Activated naive CD4-positive, alpha-beta T cell treated with anti-CD3 and anti-CD28 coated beads, Interleukin-2, amount 50 U/mL, for 24 hours (primary cell): Measurements from ENCODE around the gene CLEC16A.
"Not testable (repeated sequence)": the region's sequence is repeated elsewhere in the genome, so short reads cannot be mapped to it uniquely, and the experiment has no call there.

ENCODE experiments used
- H3K27ac Mint-ChIP-seq: one replicate; pipeline ENCODE4 v1.8.0; 2021; ENCODE audit warnings: mild to moderate bottlenecking, mixed read lengths
- H3K27me3 Mint-ChIP-seq: one replicate; pipeline ENCODE4 v1.8.0; 2021; ENCODE audit warnings: mixed read lengths
- H3K36me3 Mint-ChIP-seq: one replicate; pipeline ENCODE4 v1.8.0; 2021; ENCODE audit warnings: mixed read lengths
- H3K4me1 Mint-ChIP-seq: one replicate; pipeline ENCODE4 v1.8.0; 2021; ENCODE audit warnings: mixed read lengths
- H3K4me3 Mint-ChIP-seq: one replicate; pipeline ENCODE4 v1.8.0; 2021; ENCODE audit warnings: mild to moderate bottlenecking, mixed read lengths
- H3K9me3 Mint-ChIP-seq: one replicate; pipeline ENCODE4 v1.8.0; 2021; ENCODE audit warnings: mixed read lengths

Gene CLEC16A

DNA sequence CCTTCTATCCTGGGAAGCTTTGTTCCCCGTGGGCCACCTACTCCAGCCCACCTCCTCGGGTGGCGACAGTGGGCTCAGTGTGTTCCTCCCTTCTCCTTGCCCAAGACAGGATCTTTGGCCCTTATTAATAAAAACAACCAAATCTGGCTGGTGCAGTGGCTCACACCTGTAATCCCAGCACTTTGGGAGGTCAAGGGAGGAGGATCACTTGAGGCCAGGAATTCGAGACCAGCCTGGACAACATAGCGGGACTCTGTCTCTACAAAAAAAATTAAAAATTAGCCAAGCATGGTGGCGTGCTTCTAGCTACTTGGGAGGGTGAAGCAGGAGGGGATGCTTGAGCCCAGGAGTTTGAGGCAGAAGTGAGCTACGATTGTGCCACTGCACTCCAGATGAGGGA, 269.4 kb downstream of the CLEC16A start:
- no peaks in the 10 kb centered on the region for H3K9me3 Mint-ChIP-seq
- H3K4me3 Mint-ChIP-seq: no peak overlapping the region
- no peak overlapping the region for H3K27ac Mint-ChIP-seq

GRCh38 chr16:11215935-11216556, 271.7 kb downstream of the CLEC16A start:
- Mint-ChIP-seq H3K4me1 (peaks cover 4% of the 10 kb centered on the region), H3K9me3 (no peaks in the 10 kb centered on the region), H3K27ac (no peak overlapping the region), H3K27me3 (no peaks in the 10 kb centered on the region), H3K4me3 (no peak overlapping the region), H3K36me3 (peaks cover 8% of the 10 kb centered on the region)

More for the DNA sequence above, 269.4 kb downstream of the CLEC16A start:
- Mint-ChIP-seq H3K27me3 (no peaks in the 10 kb centered on the region), H3K36me3 (peaks cover 8% of the 10 kb centered on the region), H3K4me1 (peaks cover 3% of the 10 kb centered on the region)

DNA sequence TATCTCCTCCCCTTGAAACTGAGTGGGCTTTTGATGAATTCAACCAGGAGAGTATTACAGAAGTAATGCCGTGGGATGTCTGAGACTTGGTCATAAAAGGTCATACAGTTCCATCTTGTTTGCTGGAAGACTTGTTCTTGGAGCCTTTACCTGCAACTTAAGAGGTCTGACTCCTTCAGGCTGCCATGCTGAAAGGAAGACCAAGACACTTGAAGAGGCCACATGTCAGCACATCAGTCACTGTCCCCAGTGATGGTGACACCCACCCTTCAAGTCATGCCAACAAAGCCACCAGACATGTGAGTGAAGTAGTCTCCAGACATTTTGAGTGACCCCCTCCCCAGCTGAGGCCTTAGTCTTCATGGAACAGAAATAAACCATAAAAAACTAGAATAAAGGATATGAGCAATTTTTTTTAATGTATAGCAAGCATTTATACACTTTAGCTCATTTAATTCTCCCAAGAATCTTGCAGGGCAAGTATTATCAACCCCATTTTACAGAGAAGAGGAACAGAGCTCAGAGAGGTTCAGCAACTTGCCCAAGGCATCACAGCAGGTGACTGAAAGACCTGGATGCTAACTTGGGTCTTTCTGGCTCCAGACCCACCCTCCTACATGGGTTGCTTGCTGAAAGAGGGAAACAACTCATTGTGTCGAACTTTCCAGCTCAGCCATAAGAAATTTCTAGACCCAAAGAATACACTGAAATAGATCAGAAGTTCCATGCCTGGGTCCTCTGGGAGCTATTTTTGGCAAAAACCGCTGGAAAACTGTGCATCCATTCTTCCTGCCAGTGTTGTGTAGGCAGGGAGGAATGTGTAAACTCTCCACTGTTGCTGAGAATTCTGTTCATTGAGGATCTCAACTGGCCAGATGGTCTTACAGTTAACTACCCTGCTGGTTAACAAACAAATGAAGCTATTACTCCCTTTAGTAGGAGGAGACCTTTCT, 273.6 kb downstream of the CLEC16A start:
- Mint-ChIP-seq H3K4me1 (peaks cover 9% of the 10 kb centered on the region), H3K9me3 (no peaks in the 10 kb centered on the region), H3K27ac (no peak overlapping the region), H3K36me3 (peaks cover 8% of the 10 kb centered on the region), H3K27me3 (no peaks in the 10 kb centered on the region), H3K4me3 (no peak overlapping the region)

GRCh38 chr16:11218604-11218962, 274.2 kb downstream of the CLEC16A start:
- Mint-ChIP-seq H3K9me3 (no peaks in the 10 kb centered on the region), H3K36me3 (peaks cover 8% of the 10 kb centered on the region), H3K27ac (no peak overlapping the region), H3K4me1 (peaks cover 12% of the 10 kb centered on the region), H3K27me3 (no peaks in the 10 kb centered on the region), H3K4me3 (no peak overlapping the region)

- no peak overlapping the region for H3K27ac Mint-ChIP-seq
- no peaks in the 10 kb centered on the region for H3K9me3 Mint-ChIP-seq
- peaks cover 8% of the 10 kb centered on the region for H3K36me3 Mint-ChIP-seq
- H3K27me3 Mint-ChIP-seq: no peaks in the 10 kb centered on the region
- no peak overlapping the region for H3K4me3 Mint-ChIP-seq
- peaks cover 16% of the 10 kb centered on the region for H3K4me1 Mint-ChIP-seq
Measured at GRCh38 chr16:11219178-11219577, 274.8 kb downstream of the CLEC16A start.

- H3K27ac Mint-ChIP-seq, H3K4me3 Mint-ChIP-seq, H3K36me3 Mint-ChIP-seq, H3K27me3 Mint-ChIP-seq, H3K9me3 Mint-ChIP-seq: not testable (repeated sequence)
- H3K4me1 Mint-ChIP-seq: peaks cover 30% of the 10 kb centered on the region
Measured at GRCh38 chr16:11220507-11220906, 276.1 kb downstream of the CLEC16A start.

GRCh38 chr16:11224096-11224893, 279.9 kb downstream of the CLEC16A start:
- Mint-ChIP-seq H3K27ac (peak overlapping the region; percentile 99), H3K36me3 (no peaks in the 10 kb centered on the region), H3K27me3 (no peaks in the 10 kb centered on the region), H3K4me1 (peaks cover 52% of the 10 kb centered on the region), H3K9me3 (no peaks in the 10 kb centered on the region), H3K4me3 (peak overlapping the region; percentile 83)

DNA sequence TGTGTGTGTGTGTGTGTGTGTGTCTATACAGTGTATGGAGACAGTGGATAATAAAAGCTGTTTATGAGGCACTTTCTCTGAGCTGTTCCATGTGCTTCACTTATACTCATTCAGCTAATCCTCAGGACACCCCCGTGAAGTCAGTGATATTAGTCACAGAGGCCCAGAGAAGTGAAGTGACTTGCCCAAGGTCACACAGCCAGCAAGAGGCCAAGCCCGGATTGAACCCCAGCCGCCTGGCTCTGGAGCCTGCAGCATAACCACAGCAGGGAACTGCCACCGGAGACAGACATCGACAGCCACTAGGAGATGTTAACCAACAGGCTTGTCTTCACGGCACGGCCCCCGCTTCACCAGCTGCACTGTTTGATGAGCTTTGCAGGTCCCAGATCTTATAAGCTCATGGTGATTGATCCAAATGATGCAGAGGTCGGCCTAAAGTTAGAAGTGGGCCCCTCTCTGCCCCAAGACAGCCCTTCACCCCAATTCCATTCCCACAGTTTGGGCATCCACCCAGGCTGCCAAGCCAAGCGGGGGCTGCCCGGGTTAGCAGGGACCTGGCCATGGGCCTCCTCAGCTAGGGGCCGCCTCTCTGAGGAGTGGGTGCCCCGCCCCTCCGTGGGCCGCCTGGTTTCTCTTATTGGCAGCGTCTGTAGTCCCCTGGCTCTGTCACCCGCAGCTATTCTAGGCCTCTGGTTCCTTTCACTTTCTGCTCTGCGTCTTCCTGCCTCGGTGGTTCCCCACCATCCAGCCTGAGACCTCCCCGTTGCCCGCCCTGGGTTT, 280.7 kb downstream of the CLEC16A start:
- Mint-ChIP-seq H3K27me3 (no peaks in the 10 kb centered on the region), H3K27ac (peak overlapping the region; percentile 99), H3K9me3 (no peaks in the 10 kb centered on the region), H3K4me1 (peaks cover 60% of the 10 kb centered on the region), H3K4me3 (peak overlapping the region; percentile 83), H3K36me3 (no peaks in the 10 kb centered on the region)

- Mint-ChIP-seq H3K4me1 (peaks cover 64% of the 10 kb centered on the region), H3K4me3 (peak overlapping the region; percentile 83), H3K27me3 (no peaks in the 10 kb centered on the region)
Measured at GRCh38 chr16:11225677-11226549, 281.5 kb downstream of the CLEC16A start.

GRCh38 chr16:11229432-11229831, 285.1 kb downstream of the CLEC16A start:
- Mint-ChIP-seq H3K27me3 (no peaks in the 10 kb centered on the region), H3K27ac (peak overlapping the region; percentile 88), H3K36me3 (no peaks in the 10 kb centered on the region), H3K4me1 (peaks cover 79% of the 10 kb centered on the region), H3K9me3 (no peaks in the 10 kb centered on the region), H3K4me3 (no peak overlapping the region)

More at GRCh38 chr16:11225677-11226549, 281.5 kb downstream of the CLEC16A start:
- Mint-ChIP-seq H3K9me3 (no peaks in the 10 kb centered on the region), H3K27ac (peak overlapping the region; percentile 99), H3K36me3 (no peaks in the 10 kb centered on the region)

- Mint-ChIP-seq H3K36me3 (no peaks in the 10 kb centered on the region), H3K4me1 (peaks cover 78% of the 10 kb centered on the region), H3K27ac (peak overlapping the region; percentile 88), H3K9me3 (no peaks in the 10 kb centered on the region), H3K27me3 (no peaks in the 10 kb centered on the region), H3K4me3 (no peak overlapping the region)
Measured at GRCh38 chr16:11229906-11230305, 285.5 kb downstream of the CLEC16A start.

GRCh38 chr16:11231367-11231970, 287.1 kb downstream of the CLEC16A start:
- H3K9me3 Mint-ChIP-seq: no peaks in the 10 kb centered on the region
- H3K4me3 Mint-ChIP-seq: no peak overlapping the region
- peaks cover 71% of the 10 kb centered on the region for H3K4me1 Mint-ChIP-seq
- H3K27me3 Mint-ChIP-seq: no peaks in the 10 kb centered on the region
- H3K27ac Mint-ChIP-seq: peak overlapping the region; percentile 98
- H3K36me3 Mint-ChIP-seq: no peaks in the 10 kb centered on the region
